ENCODE data around the gene SLC35A4.

- no peak for TF ChIP-seq CTCF (optimal IDR thresholded peaks at IDR 0.05 in 1 of 3, IDR thresholded peaks at IDR 0.05 in 1 of 3, conservative IDR thresholded peaks at IDR 0.05 in 1 of 3; ENCODE audit: extremely low read depth in 1 of 3, insufficient read depth in 2 of 3, low read length in 3 of 3)
- TF ChIP-seq EZH2 (IDR thresholded peaks at IDR 0.05; ENCODE audit: low read length) = no peak
These were observed 6.5 kb downstream of the SLC35A4 start for GRCh38 chr5:140571105-140571504.
